ENCODE measurements around the gene BPIFA1. TPM values are rescaled to one million over a fixed set of nuclear protein-coding genes. Genes with fewer than 3 reads are reported as not detected.

Gene BPIFA1
- total RNA-seq (2014; rRNA removed; shearing (Covaris generic)): not detected in 2 replicates
- not detected in 2 replicates for total RNA-seq (2022)
- not detected for Bru-seq, nascent RNA
- not detected for BruChase-seq, experiment 1, labeled RNA remaining after a 6-hour chase
- BruChase-seq, experiment 2, labeled RNA remaining after a 2-hour chase: not detected
- long read RNA-seq: 0 reads

- TF ChIP-seq, protein P1, sequence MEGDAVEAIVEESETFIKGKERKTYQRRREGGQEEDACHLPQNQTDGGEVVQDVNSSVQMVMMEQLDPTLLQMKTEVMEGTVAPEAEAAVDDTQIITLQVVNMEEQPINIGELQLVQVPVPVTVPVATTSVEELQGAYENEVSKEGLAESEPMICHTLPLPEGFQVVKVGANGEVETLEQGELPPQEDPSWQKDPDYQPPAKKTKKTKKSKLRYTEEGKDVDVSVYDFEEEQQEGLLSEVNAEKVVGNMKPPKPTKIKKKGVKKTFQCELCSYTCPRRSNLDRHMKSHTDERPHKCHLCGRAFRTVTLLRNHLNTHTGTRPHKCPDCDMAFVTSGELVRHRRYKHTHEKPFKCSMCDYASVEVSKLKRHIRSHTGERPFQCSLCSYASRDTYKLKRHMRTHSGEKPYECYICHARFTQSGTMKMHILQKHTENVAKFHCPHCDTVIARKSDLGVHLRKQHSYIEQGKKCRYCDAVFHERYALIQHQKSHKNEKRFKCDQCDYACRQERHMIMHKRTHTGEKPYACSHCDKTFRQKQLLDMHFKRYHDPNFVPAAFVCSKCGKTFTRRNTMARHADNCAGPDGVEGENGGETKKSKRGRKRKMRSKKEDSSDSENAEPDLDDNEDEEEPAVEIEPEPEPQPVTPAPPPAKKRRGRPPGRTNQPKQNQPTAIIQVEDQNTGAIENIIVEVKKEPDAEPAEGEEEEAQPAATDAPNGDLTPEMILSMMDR (conservative IDR thresholded peaks at IDR 0.05; ENCODE audit: low read length): no peak
- no peak for TF ChIP-seq EZH2phosphoT487 (IDR thresholded peaks at IDR 0.05; ENCODE audit: borderline replicate concordance, low read depth, low read length)
- CTCF ChIA-PET (ENCODE audit: unreplicated experiment): no interaction called here
Measured at GRCh38 chr20:33235696-33236095, at the start of gene BPIFA1. TSS of gene BPIFA1 (plus strand) at chr20:33235996. CDS start at chr20:33237712, 1,716 bp downstream.

DNA sequence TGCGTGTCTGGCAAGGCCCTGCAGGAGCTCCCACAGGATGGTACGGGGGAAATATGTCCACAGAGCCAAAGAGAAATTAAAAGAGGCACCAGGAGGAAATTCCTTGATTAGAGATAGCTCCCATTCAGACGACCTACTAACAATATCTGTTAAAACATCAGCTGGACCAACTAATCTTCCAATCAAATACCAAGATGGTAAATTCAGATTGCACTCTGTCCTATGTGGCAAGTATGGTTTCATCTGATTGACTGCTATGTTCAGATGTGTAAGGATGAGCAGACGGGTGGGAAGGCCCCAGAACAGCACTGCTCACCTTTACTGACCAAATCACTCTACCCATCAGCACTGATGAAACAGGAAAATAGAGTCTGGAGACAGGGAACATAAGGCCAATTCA is 48.3 kb upstream of the BPIFA1 start:
- H3K9me2 ChIP-seq (ENCODE audit: insufficient read depth, low read length): no peaks in the 10 kb centered on the region
- ChIA-PET POLR2A (no interaction called here), CTCF (ENCODE audit: unreplicated experiment) (no interaction called here)
- H3K27ac ChIP-seq (ENCODE audit: low read depth, low read length, poor library complexity, severe bottlenecking): no peak overlapping the region
- no TSS peak for BruUV-seq (replicated peaks)
- no peak for TF ChIP-seq EZH2phosphoT487 (IDR thresholded peaks at IDR 0.05; ENCODE audit: borderline replicate concordance, low read depth, low read length)
- TF ChIP-seq, protein P1 (conservative IDR thresholded peaks at IDR 0.05; ENCODE audit: low read length): no peak
- no peak overlapping the region for H3K4me2 ChIP-seq (ENCODE audit: low read length)
- no peak overlapping the region for H2AFZ ChIP-seq (ENCODE audit: low read length)
- DNase-seq (ENCODE audit: low spot score): no peak
- H4K20me1 ChIP-seq (ENCODE audit: insufficient read depth, low read length): no peaks in the 10 kb centered on the region
- no peaks in the 10 kb centered on the region for H3K4me1 ChIP-seq (ENCODE audit: insufficient read depth, low read length, poor library complexity, severe bottlenecking)
- intact Hi-C loops (cut with micrococcal nuclease; ENCODE audit: unreplicated experiment): no loop called here
- H3K9me3 ChIP-seq (ENCODE audit: low read length): no peaks in the 10 kb centered on the region
- no peaks in the 10 kb centered on the region for H3K79me2 ChIP-seq (ENCODE audit: insufficient read depth, low read depth, low read length)
- H3K36me3 ChIP-seq (ENCODE audit: insufficient read depth, low read length): no peaks in the 10 kb centered on the region
- H3K4me3 ChIP-seq (ENCODE audit: low read depth, low read length, poor library complexity, severe bottlenecking): no peak overlapping the region

More at GRCh38 chr20:33235696-33236095, at the start of gene BPIFA1:
- no peaks in the 10 kb centered on the region for H3K36me3 ChIP-seq (ENCODE audit: insufficient read depth, low read length)
- H4K20me1 ChIP-seq (ENCODE audit: insufficient read depth, low read length): no peaks in the 10 kb centered on the region
- H2AFZ ChIP-seq (ENCODE audit: low read length): no peak within 1 kb of the TSS
- no peaks in the 10 kb centered on the region for H3K9me3 ChIP-seq (ENCODE audit: low read length)
- POLR2A ChIA-PET: interaction anchor here (0.6 kb wide), 1 partner anchor 161 kb away, joined by 9 read pairs; no protein-coding TSS in a partner anchor
- no peak within 1 kb of the TSS for H3K4me3 ChIP-seq (ENCODE audit: low read depth, low read length, poor library complexity, severe bottlenecking)
- H3K4me1 ChIP-seq (ENCODE audit: insufficient read depth, low read length, poor library complexity, severe bottlenecking): no peaks in the 10 kb centered on the region
- BruUV-seq (replicated peaks): no TSS peak
- H3K27ac ChIP-seq (ENCODE audit: low read depth, low read length, poor library complexity, severe bottlenecking): no peak within 1 kb of the TSS
- H3K9me2 ChIP-seq (ENCODE audit: insufficient read depth, low read length): no peaks in the 10 kb centered on the region
- intact Hi-C loops (cut with micrococcal nuclease; ENCODE audit: unreplicated experiment): no loop called here
- DNase-seq (ENCODE audit: low spot score): no peak
- no peaks in the 10 kb centered on the region for H3K79me2 ChIP-seq (ENCODE audit: insufficient read depth, low read depth, low read length)
- H3K4me2 ChIP-seq (ENCODE audit: low read length): no peak within 1 kb of the TSS

- ChIA-PET CTCF (ENCODE audit: unreplicated experiment) (no interaction called here), POLR2A (no interaction called here)
- intact Hi-C loops (cut with micrococcal nuclease; ENCODE audit: unreplicated experiment): no loop called here
- no peaks in the 10 kb centered on the region for H3K9me3 ChIP-seq (ENCODE audit: low read length)
- H3K27ac ChIP-seq (ENCODE audit: low read depth, low read length, poor library complexity, severe bottlenecking): no peak overlapping the region
- no peak for DNase-seq (ENCODE audit: low spot score)
- no peaks in the 10 kb centered on the region for H3K36me3 ChIP-seq (ENCODE audit: insufficient read depth, low read length)
- no TSS peak for BruUV-seq (replicated peaks)
- no peaks in the 10 kb centered on the region for H3K79me2 ChIP-seq (ENCODE audit: insufficient read depth, low read depth, low read length)
- H3K4me3 ChIP-seq (ENCODE audit: low read depth, low read length, poor library complexity, severe bottlenecking): no peak overlapping the region
- TF ChIP-seq, protein P1 (conservative IDR thresholded peaks at IDR 0.05; ENCODE audit: low read length): no peak
- no peak for TF ChIP-seq EZH2phosphoT487 (IDR thresholded peaks at IDR 0.05; ENCODE audit: borderline replicate concordance, low read depth, low read length)
- no peaks in the 10 kb centered on the region for H3K9me2 ChIP-seq (ENCODE audit: insufficient read depth, low read length)
- no peaks in the 10 kb centered on the region for H4K20me1 ChIP-seq (ENCODE audit: insufficient read depth, low read length)
- H3K4me2 ChIP-seq (ENCODE audit: low read length): no peak overlapping the region
- H2AFZ ChIP-seq (ENCODE audit: low read length): no peak overlapping the region
- no peaks in the 10 kb centered on the region for H3K4me1 ChIP-seq (ENCODE audit: insufficient read depth, low read length, poor library complexity, severe bottlenecking)
Measured at GRCh38 chr20:33188421-33188820, 47.4 kb upstream of the BPIFA1 start.

Data from OCI-LY7 (cell line).